Esophagus squamous epithelium (tissue), 5 donors: ENCODE measurements around the gene DEFB128. TPM values are rescaled to one million over a fixed set of nuclear protein-coding genes. Genes with fewer than 3 reads are reported as not detected.

Experiments used
- DNase-seq: peaks from one replicate; lab custom pipeline; 2025; lab: John Stamatoyannopoulos, UW
- H3K27ac ChIP-seq, 4 donors: fragments of 200-600 bp; sonication (generic); one replicate each; pipeline ENCODE4 v1.5.1; 2016 to 2019; ENCODE audit warnings: mild to moderate bottlenecking in 1 of 4
- H3K27me3 ChIP-seq, 4 donors: fragments of 200-600 bp; sonication (generic); 1 replicate in 3 of 4; 2 replicates in 1 of 4; pipeline versions ENCODE4 v1.5.1 to v1.6.0; 2017 to 2021; ENCODE audit warnings: antibody characterized with exemption in 1 of 4
- H3K36me3 ChIP-seq, 3 donors: fragments of 200-600 bp; sonication (generic); one replicate each; pipeline ENCODE4 v1.5.1; 2016 to 2019
- H3K4me1 ChIP-seq, 3 donors: fragments of 200-600 bp; sonication (generic); one replicate each; pipeline ENCODE4 v1.5.1; 2017 to 2019
- H3K4me3 ChIP-seq, 4 donors: fragments of 200-600 bp; sonication (generic); 1 replicate in 3 of 4; 2 replicates in 1 of 4; pipeline ENCODE4 v1.5.1; 2016 to 2019; ENCODE audit warnings: mild to moderate bottlenecking in 2 of 4, moderate library complexity in 1 of 4
- H3K9me3 ChIP-seq, 3 donors: fragments of 200-600 bp; sonication (generic); one replicate each; pipeline ENCODE4 v1.5.1; 2016 to 2019
- CTCF ChIP-seq, 6 experiments: fragments of 450-650 bp in 4 of 6; fragments of 200-600 bp in 2 of 6; sonication (generic) in 2 of 6; IDR thresholded peaks; one replicate each; pipeline ENCODE4 v1.5.1; 2016 to 2019; ENCODE audit warnings: antibody characterized with exemption in 6 of 6, mild to moderate bottlenecking in 4 of 6, moderate library complexity in 4 of 6
- POLR2A ChIP-seq, 4 donors: fragments of 450-650 bp; IDR thresholded peaks; one replicate each; pipeline ENCODE4 v1.6.1; 2017; ENCODE audit warnings: antibody characterized with exemption in 4 of 4, mild to moderate bottlenecking in 4 of 4, moderate library complexity in 3 of 4
- WGBS, 2 donors: methylation state at CpG; one replicate each; pipeline ENCODE4 v1.1.5; 2018; 5-methylcytosine and 5-hydroxymethylcytosine counted together
- intact Hi-C: fragments of 100-400 bp; cut with DNase I; formaldehyde crosslinking; loops from one replicate; pipeline ENCODE4 v1.15.0; 2022
- total RNA-seq, 4 donors: library from RNA; depleted of rRNA; stranded (reverse); fragments of >200 nt; gene quantifications; one replicate each; pipeline ENCODE4 v1.1.0, GENCODE V29; 2016
- donor health status: DM: yes; HTN: yes; CAD: no.

DEFB128 gene
- total RNA-seq, 4 donors from 2014 or later, result not detected

GRCh38 chr20:198225-198624, 8.7 kb upstream of the DEFB128 start:
- intact Hi-C loops, result no loop called here
- Histone ChIP-seq H3K27me3 (peaks cover 0 to 13% (median 0%) of the 10 kb centered on the region in 4 donors), H3K27ac (no peak overlapping the region), H3K4me1 (no peaks in the 10 kb centered on the region), H3K9me3 (no peaks in the 10 kb centered on the region), H3K36me3 (no peaks in the 10 kb centered on the region), H3K4me3 (no peak overlapping the region)
- DNase-seq, result no peak
- WGBS, 2 donors, result 75 to 81% methylated on average over 1 of the region's 1 CpG
- TF ChIP-seq POLR2A (IDR thresholded peaks at IDR 0.05) (no peak), CTCF (IDR thresholded peaks at IDR 0.05) (no peak)

GRCh38 chr20:187733-188132, 1.8 kb downstream of the DEFB128 start:
- no peak overlapping the region for H3K27ac ChIP-seq
- no peaks in the 10 kb centered on the region for H3K9me3 ChIP-seq
- H3K27me3 ChIP-seq, result peaks cover 0 to 10% (median 0%) of the 10 kb centered on the region in 4 donors
- TF ChIP-seq POLR2A (IDR thresholded peaks at IDR 0.05) (no peak), CTCF (IDR thresholded peaks at IDR 0.05) (no peak)
- intact Hi-C loops, result no loop called here
- H3K4me1 ChIP-seq, result no peaks in the 10 kb centered on the region
- no peak for DNase-seq
- WGBS, 2 donors, result 48 to 50% methylated on average over 2 of the region's 2 CpGs
- H3K36me3 ChIP-seq, result no peaks in the 10 kb centered on the region
- H3K4me3 ChIP-seq, result no peak overlapping the region

- Histone ChIP-seq H3K4me1 (no peaks in the 10 kb centered on the region), H3K27ac (no peak overlapping the region), H3K27me3 (peaks cover 0 to 14% (median 0%) of the 10 kb centered on the region in 4 donors), H3K4me3 (no peak overlapping the region), H3K36me3 (no peaks in the 10 kb centered on the region), H3K9me3 (no peaks in the 10 kb centered on the region)
- TF ChIP-seq CTCF (IDR thresholded peaks at IDR 0.05) (no peak), POLR2A (IDR thresholded peaks at IDR 0.05) (no peak)
- intact Hi-C loops, result no loop called here
- WGBS, 2 donors, result 42 to 48% methylated on average over 2 of the region's 2 CpGs
- DNase-seq, result no peak
Measured at GRCh38 chr20:184288-184687, 5.2 kb downstream of the DEFB128 start.

- Histone ChIP-seq H3K4me3 (no peak overlapping the region), H3K27me3 (peaks cover 0 to 9% (median 0%) of the 10 kb centered on the region in 4 donors), H3K36me3 (no peaks in the 10 kb centered on the region), H3K27ac (no peak overlapping the region), H3K4me1 (no peaks in the 10 kb centered on the region), H3K9me3 (no peaks in the 10 kb centered on the region)
- no peak for TF ChIP-seq CTCF (IDR thresholded peaks at IDR 0.05)
- no peak for TF ChIP-seq POLR2A (IDR thresholded peaks at IDR 0.05)
- intact Hi-C loops, result no loop called here
- WGBS, 2 donors, result 50 to 67% methylated on average over 1 to 2 of the region's 2 CpGs
- DNase-seq, result no peak
Measured at GRCh38 chr20:168876-169275, 20.6 kb downstream of the DEFB128 start.

- Histone ChIP-seq H3K4me3 (no peak overlapping the region), H3K27me3 (peaks cover 0 to 7% (median 0%) of the 10 kb centered on the region in 4 donors), H3K36me3 (no peaks in the 10 kb centered on the region), H3K4me1 (no peaks in the 10 kb centered on the region), H3K9me3 (no peaks in the 10 kb centered on the region), H3K27ac (no peak overlapping the region)
- 46% methylated on average over 3 of the region's 3 CpGs for WGBS, 2 donors
- DNase-seq, result no peak
- intact Hi-C loops, result no loop called here
- no peak for TF ChIP-seq CTCF (IDR thresholded peaks at IDR 0.05)
- no peak for TF ChIP-seq POLR2A (IDR thresholded peaks at IDR 0.05)
Measured at GRCh38 chr20:164618-165017, 24.9 kb downstream of the DEFB128 start.
